K562 (cell line): ENCODE measurements around the gene OSBPL1A. TPM values are rescaled to one million over a fixed set of nuclear protein-coding genes. Genes with fewer than 3 reads are reported as not detected.

ENCODE experiments used
- ATAC-seq: fragments of 200-7000 bp; cut with Tn5 transposase; 3 replicates; pipeline ENCODE4 v1.9.1; 2020; ENCODE audit warnings: moderate library complexity
- BruUV-seq: library from RNA; stranded (reverse); fragments of 400-500 nt; replicated peaks from 2 replicates; lab custom pipeline; 2021; lab: Mats Ljungman, UMichigan
- CTCF ChIA-PET: fragments of 300-600 bp; formaldehyde crosslinking; extraction: SDS; loops from one replicate; lab custom pipeline; 2021; ENCODE audit warnings: low intra/inter-chr PET ratio; lab: Yijun Ruan, JAX
- POLR2A ChIA-PET: fragments of 300-600, 350-650 bp; sonication (Branson Sonifier 250); formaldehyde crosslinking; extraction: SDS; loops from one replicate; lab custom pipeline; 2021; ENCODE audit warnings: antibody characterized with exemption, inconsistent platforms; lab: Yijun Ruan, JAX
- DNase-seq, 4 experiments: peaks; one replicate each; pipeline versions ENCODE4 v3.0.0 to v3.0.0-alpha.2; 2011 to 2018; ENCODE audit warnings: low spot score in 3 of 4, mixed read lengths in 3 of 4; ENCODE audit errors: extremely low read depth in 1 of 4
- FAIRE-seq: peaks from 2 replicates; lab custom pipeline; 2011; peaks lifted over from hg19 to GRCh38; lab: Jason Lieb, UNC
- H2AFZ ChIP-seq: 2 replicates; pipeline ENCODE4 v1.6.0; 2011; ENCODE audit warnings: low read depth, low read length, control low read depth, inconsistent platforms
- H3K27ac ChIP-seq: fragments of 200-600 bp; 3 replicates; pipeline ENCODE4 v1.8.0; 2011; ENCODE audit warnings: low read depth, mild to moderate bottlenecking, control low read depth, inconsistent platforms, low read length, moderate library complexity, mixed read lengths; ENCODE audit errors: extremely low read depth
- H3K27me3 ChIP-seq, 2 experiments: fragments of 300-600 bp in 1 of 2; 2 replicates in 1 of 2; 3 replicates in 1 of 2; pipeline versions ENCODE4 v1.6.0 to v1.8.0; 2011; ENCODE audit warnings: inconsistent platforms in 2 of 2, low read length in 2 of 2, mild to moderate bottlenecking in 1 of 2, mixed read lengths in 1 of 2, moderate library complexity in 1 of 2; ENCODE audit not compliant: control insufficient read depth in 2 of 2, insufficient read depth in 2 of 2
- H3K36me3 ChIP-seq: fragments of 300-600 bp; 3 replicates; pipeline ENCODE4 v1.8.0; 2011; ENCODE audit warnings: mild to moderate bottlenecking, low read length, inconsistent platforms; ENCODE audit not compliant: control insufficient read depth, insufficient read depth
- H3K4me1 ChIP-seq, 2 experiments: fragments of 200-600 bp in 1 of 2; replicated peaks in 1 of 2; 2 replicates in 1 of 2; 3 replicates in 1 of 2; pipeline versions ENCODE4 v1.5.1 to v1.8.0; 2011; ENCODE audit warnings: inconsistent platforms in 2 of 2, low read length in 2 of 2, mild to moderate bottlenecking in 1 of 2, mixed read lengths in 1 of 2, moderate library complexity in 1 of 2; ENCODE audit not compliant: control insufficient read depth in 2 of 2, insufficient read depth in 2 of 2
- H3K4me2 ChIP-seq: 2 replicates; pipeline ENCODE4 v1.6.1; 2011; ENCODE audit warnings: low read length, control low read depth, inconsistent platforms, mixed read lengths; ENCODE audit not compliant: insufficient read depth
- H3K4me3 ChIP-seq: fragments of 200-600 bp; sonication (generic), shearing (Covaris generic); 2 replicates; pipeline ENCODE4 v1.5.1; 2016; ENCODE audit warnings: control low read depth, inconsistent platforms
- H3K79me2 ChIP-seq: fragments of 200-600 bp; 3 replicates; pipeline ENCODE4 v1.8.0; 2011; ENCODE audit warnings: low read length, inconsistent platforms; ENCODE audit not compliant: control insufficient read depth, insufficient read depth
- H3K9ac ChIP-seq, 2 experiments: 2 replicates each; pipeline versions ENCODE4 v1.6.0 to v1.6.1; 2011; ENCODE audit warnings: low read depth in 2 of 2, low read length in 2 of 2, control low read depth in 1 of 2, inconsistent platforms in 1 of 2, mild to moderate bottlenecking in 1 of 2, mixed read lengths in 1 of 2; ENCODE audit not compliant: insufficient read depth in 1 of 2
- H3K9me1 ChIP-seq: one replicate; pipeline ENCODE4 v1.6.0; 2011; ENCODE audit warnings: inconsistent platforms, mild to moderate bottlenecking, low read length, moderate library complexity; ENCODE audit not compliant: control insufficient read depth, insufficient read depth
- H3K9me3 ChIP-seq: replicated peaks from 2 replicates; pipeline ENCODE4 v1.5.1; 2011; ENCODE audit warnings: low read depth, low read length, inconsistent platforms; ENCODE audit not compliant: control insufficient read depth, insufficient read depth
- H4K20me1 ChIP-seq: replicated peaks from 2 replicates; pipeline ENCODE4 v1.6.1; 2011; ENCODE audit warnings: low read length, inconsistent platforms, mixed read lengths; ENCODE audit not compliant: control insufficient read depth, insufficient read depth
- PREB ChIP-seq: sonication (generic); formaldehyde crosslinking; IDR thresholded peaks from 2 replicates; pipeline ENCODE4 v1.8.1; 2023; ENCODE audit warnings: mild to moderate bottlenecking, missing genetic modification reagents
- THRAP3 ChIP-seq: fragments of 450-650 bp; IDR thresholded peaks from 2 replicates; pipeline ENCODE4 v1.6.1; 2016; ENCODE audit warnings: mild to moderate bottlenecking, inconsistent platforms, borderline replicate concordance
- ZFX ChIP-seq: sonication (generic); formaldehyde crosslinking; IDR thresholded peaks from 2 replicates; pipeline ENCODE4 v1.8.0; 2022; ENCODE audit warnings: mild to moderate bottlenecking, missing genetic modification reagents, moderate library complexity
- ZNF121 ChIP-seq: sonication (generic); formaldehyde crosslinking; conservative IDR thresholded peaks from 2 replicates; pipeline ENCODE4 v1.8.0; 2022; ENCODE audit warnings: missing genetic modification reagents
- ZNF197 ChIP-seq: fragments of 200-800 bp; sonication (Bioruptor generic); IDR thresholded peaks from 2 replicates; pipeline ENCODE4 v1.6.1; 2016; ENCODE audit warnings: low read depth, missing genetic modification characterization, missing compliant biosample characterization
- ZNF445 ChIP-seq: fragments of 250-450 bp; sonication (Bioruptor Pico); IDR thresholded peaks from 2 replicates; pipeline ENCODE4 v1.4.0; 2020; ENCODE audit warnings: low read depth, mild to moderate bottlenecking, moderate library complexity
- ZZZ3 ChIP-seq: fragments of 450-650 bp; IDR thresholded peaks from 2 replicates; pipeline ENCODE4 v1.6.1; 2016; ENCODE audit warnings: antibody characterized with exemption, mild to moderate bottlenecking, moderate library complexity
- WGBS: fragments of 100-300 bp; shearing (Covaris generic); methylation state at CpG from one replicate; pipeline ENCODE4 v1.1.6; 2016; ENCODE audit warnings: low coverage, mixed read lengths; ENCODE audit not compliant: insufficient coverage; ENCODE audit errors: missing lambda C conversion rate; 5-methylcytosine and 5-hydroxymethylcytosine counted together
- in situ Hi-C: fragments of 300-500 bp; cut with MboI; formaldehyde crosslinking; loops from 4 replicates; pipeline ENCODE4 v1.15.0; 2018; ENCODE audit warnings: inconsistent platforms, mixed read lengths
- intact Hi-C: fragments of 100-400 bp; cut with micrococcal nuclease; formaldehyde crosslinking; loops from 2 replicates; pipeline ENCODE4 v1.14.2; 2022
- polyA plus RNA-seq, 8 experiments: library from polyadenylated mRNA; depleted of rRNA in 4 of 8; stranded (reverse) in 5 of 8; unstranded in 3 of 8; fragments of >200 nt; fragmentation: Nextera tagmentation in 2 of 8; fragmentation: Illumina TruSeq in 1 of 8; extraction: Ambion mirVana in 2 of 8; extraction: Trizol in 1 of 8; gene quantifications; 2 replicates each; pipeline versions ENCODE4 v1.2.1 to v1.2.3, GENCODE V29; 2011 to 2014; ENCODE audit warnings: inconsistent platforms in 1 of 8, missing spikeins in 1 of 8
- total RNA-seq, 7 experiments: library from RNA; depleted of rRNA in 6 of 7; stranded (reverse); fragments of >200 nt in 6 of 7; fragmentation: Illumina TruSeq in 2 of 7; extraction: Trizol in 2 of 7; gene quantifications; 2 replicates each; pipeline versions ENCODE4 v1.2.1 to v1.2.3, GENCODE V29; 2011 to 2021; ENCODE audit warnings: low replicate concordance in 1 of 7

The OSBPL1A gene
- total and polyA plus RNA-seq, 9 of the 15 experiments (the other 6 are each of a cell fraction or from before 2014, with no cell fraction given), result 0.40 to 0.49 TPM; not detected in 7

GRCh38 chr18:24342347-24342746 is 55.3 kb downstream of the OSBPL1A start:
- H2AFZ ChIP-seq, result no peak overlapping the region
- no peak overlapping the region for H3K27ac ChIP-seq
- 0% methylated on average over 3 of the region's 3 CpGs for WGBS
- no peaks in the 10 kb centered on the region; a peak in 1 of 5 replicates for H3K27me3 ChIP-seq
- CTCF ChIA-PET, result no interaction called here
- no peaks in the 10 kb centered on the region for H3K9me3 ChIP-seq
- no TSS peak for BruUV-seq
- ATAC-seq (no peak), DNase-seq (no peak), FAIRE-seq (no peak)
- in situ Hi-C loops (no loop called here), intact Hi-C loops (no loop called here)
- no peak overlapping the region for H3K4me2 ChIP-seq
- H3K4me3 ChIP-seq, result no peak overlapping the region
- H3K9me1 ChIP-seq, result no peaks in the 10 kb centered on the region
- no peaks in the 10 kb centered on the region for H3K36me3 ChIP-seq
- no peaks in the 10 kb centered on the region for H4K20me1 ChIP-seq
- no peak overlapping the region for H3K9ac ChIP-seq
- H3K79me2 ChIP-seq, result no peaks in the 10 kb centered on the region
- TF ChIP-seq ZFX (CRISPR knock-in tag) (no peak), ZNF197 (CRISPR knock-in tag) (no peak), ZZZ3 (no peak), THRAP3 (no peak), PREB (CRISPR knock-in tag) (no peak), ZNF121 (CRISPR knock-in tag) (no peak), ZNF445 (CRISPR knock-in tag) (no peak)
- POLR2A ChIA-PET, result no interaction called here
- no peaks in the 10 kb centered on the region for H3K4me1 ChIP-seq
